Neuronal stem cell (in vitro differentiated cells): ENCODE data around the gene NXPH2.

Experiments
- DNase-seq: peaks from one replicate; pipeline ENCODE4 v3.0.0-alpha.2; 2013; ENCODE audit warnings: low spot score
- H2AFZ ChIP-seq: one replicate; pipeline ENCODE4 v1.6.1; 2013; ENCODE audit warnings: mild to moderate bottlenecking, low read length, inconsistent platforms
- H2AK5ac ChIP-seq: 2 replicates; pipeline ENCODE4 v1.6.1; 2013; ENCODE audit warnings: low read depth, mild to moderate bottlenecking, inconsistent platforms, low read length, moderate library complexity, mixed read lengths
- H2BK120ac ChIP-seq: 2 replicates; pipeline ENCODE4 v1.6.1; 2013; ENCODE audit warnings: low read depth, mild to moderate bottlenecking, inconsistent platforms, low read length, moderate library complexity, mixed read lengths
- H2BK12ac ChIP-seq: one replicate; pipeline ENCODE4 v1.6.1; 2013; ENCODE audit warnings: low read length, inconsistent platforms
- H2BK15ac ChIP-seq: 2 replicates; pipeline ENCODE4 v1.6.1; 2013; ENCODE audit warnings: mild to moderate bottlenecking, low read length, inconsistent platforms, mixed read lengths
- H2BK5ac ChIP-seq: one replicate; pipeline ENCODE4 v1.6.1; 2013; ENCODE audit warnings: inconsistent platforms, mild to moderate bottlenecking, low read length, moderate library complexity
- H3K14ac ChIP-seq: one replicate; pipeline ENCODE4 v1.6.1; 2013; ENCODE audit warnings: low read length, inconsistent platforms
- H3K18ac ChIP-seq: 2 replicates; pipeline ENCODE4 v1.6.1; 2013; ENCODE audit warnings: low read length, inconsistent platforms
- H3K23ac ChIP-seq: 2 replicates; pipeline ENCODE4 v1.6.1; 2013; ENCODE audit warnings: low read depth, mild to moderate bottlenecking, mixed read lengths, low read length, inconsistent platforms; ENCODE audit not compliant: poor library complexity
- H3K27ac ChIP-seq: replicated peaks from 3 replicates; pipeline ENCODE4 v1.5.1; 2013; ENCODE audit warnings: low read length, inconsistent platforms
- H3K27me3 ChIP-seq, 3 experiments: 2 replicates each; pipeline ENCODE4 v1.6.1; 2013; ENCODE audit warnings: low read length in 3 of 3, mild to moderate bottlenecking in 2 of 3, inconsistent platforms in 1 of 3, low read depth in 1 of 3, mixed read lengths in 1 of 3, moderate library complexity in 1 of 3; ENCODE audit not compliant: control insufficient read depth in 3 of 3, insufficient read depth in 3 of 3
- H3K36me3 ChIP-seq, 2 donors: replicated peaks in 1 of 2; 2 replicates each; pipeline ENCODE4 v1.6.1; 2013; ENCODE audit warnings: low read length in 2 of 2; ENCODE audit not compliant: control insufficient read depth in 2 of 2, insufficient read depth in 2 of 2
- H3K4ac ChIP-seq: 2 replicates; pipeline ENCODE4 v1.6.1; 2013; ENCODE audit warnings: inconsistent platforms, mild to moderate bottlenecking, low read length, moderate library complexity
- H3K4me1 ChIP-seq, 2 donors: 1 replicate in 1 of 2; 2 replicates in 1 of 2; pipeline ENCODE4 v1.6.1; 2013; ENCODE audit warnings: low read length in 2 of 2, low read depth in 1 of 2; ENCODE audit not compliant: control insufficient read depth in 2 of 2, insufficient read depth in 1 of 2
- H3K4me2 ChIP-seq: one replicate; pipeline ENCODE4 v1.6.1; 2013; ENCODE audit warnings: mild to moderate bottlenecking, low read length, inconsistent platforms; ENCODE audit not compliant: insufficient read depth, poor library complexity, severe bottlenecking
- H3K4me3 ChIP-seq, 2 donors: 2 replicates each; pipeline ENCODE4 v1.5.1; 2013; ENCODE audit warnings: low read length in 2 of 2, mild to moderate bottlenecking in 2 of 2, inconsistent platforms in 1 of 2, moderate library complexity in 1 of 2
- H3K79me1 ChIP-seq: one replicate; pipeline ENCODE4 v1.6.1; 2013; ENCODE audit warnings: low read depth, mild to moderate bottlenecking, inconsistent platforms, low read length, moderate library complexity
- H3K9ac ChIP-seq: one replicate; pipeline ENCODE4 v1.6.1; 2013; ENCODE audit warnings: mild to moderate bottlenecking, low read depth, low read length, inconsistent platforms; ENCODE audit not compliant: poor library complexity
- H3K9me3 ChIP-seq, 2 donors: replicated peaks in 1 of 2; 2 replicates each; pipeline versions ENCODE3 to v1.6.1; 2013; ENCODE audit warnings: low read length in 2 of 2, mild to moderate bottlenecking in 2 of 2, inconsistent platforms in 1 of 2, low read depth in 1 of 2, mixed read lengths in 1 of 2, moderate library complexity in 1 of 2; ENCODE audit not compliant: control insufficient read depth in 2 of 2, insufficient read depth in 1 of 2
- H4K8ac ChIP-seq: one replicate; pipeline ENCODE4 v1.6.1; 2013; ENCODE audit warnings: low read depth, mild to moderate bottlenecking, inconsistent platforms, low read length, moderate library complexity
- H4K91ac ChIP-seq: one replicate; pipeline ENCODE4 v1.6.1; 2013; ENCODE audit warnings: low read length, low read depth, mild to moderate bottlenecking, inconsistent platforms; ENCODE audit not compliant: poor library complexity
- WGBS, 2 donors: extraction: QIAGEN DNeasy Blood & Tissue Kit; methylation state at CpG; one replicate each; pipeline ENCODE4 v1.1.7; 2013; ENCODE audit warnings: missing lambda C conversion rate in 2 of 2, mixed read lengths in 1 of 2; ENCODE audit not compliant: insufficient read length in 2 of 2, insufficient replicate concordance in 1 of 2; ENCODE audit errors: extremely low coverage in 2 of 2; 5-methylcytosine and 5-hydroxymethylcytosine counted together

NXPH2 gene

GRCh38 chr2:138698428-138698827 is 81.8 kb downstream of the NXPH2 start:
- Histone ChIP-seq H3K79me1 (peaks cover 2% of the 10 kb centered on the region), H3K36me3 (no peaks in the 10 kb centered on the region), H3K4me3 (no peak overlapping the region), H3K14ac (no peak overlapping the region), H3K9me3 (no peaks in the 10 kb centered on the region), H3K9ac (no peak overlapping the region), H3K18ac (no peak overlapping the region), H4K91ac (no peak overlapping the region), H3K4me1 (peaks cover 2 to 3% of the 10 kb centered on the region in 2 donors), H3K27me3 (no peaks in the 10 kb centered on the region), H2BK12ac (no peak overlapping the region), H3K27ac (no peak overlapping the region), H2BK15ac (no peak overlapping the region), H3K23ac (no peak overlapping the region), H3K4me2 (no peak overlapping the region), H4K8ac (no peak overlapping the region), H3K4ac (no peak overlapping the region), H2BK5ac (peak overlapping the region; percentile 48), H2AFZ (no peak overlapping the region), H2AK5ac (no peak overlapping the region), H2BK120ac (no peak overlapping the region)
- WGBS, 2 donors: no CpG with 5 or more reads among the region's 6 CpGs
- DNase-seq: no peak

- H3K4me2 ChIP-seq: no peak overlapping the region
- no peaks in the 10 kb centered on the region for H3K4me1 ChIP-seq
- H3K36me3 ChIP-seq: no peaks in the 10 kb centered on the region
- no peak overlapping the region for H3K4ac ChIP-seq
- H2BK15ac ChIP-seq: no peak overlapping the region
- H3K18ac ChIP-seq: no peak overlapping the region
- no peak overlapping the region for H3K27ac ChIP-seq
- no peak overlapping the region for H4K91ac ChIP-seq
- H2BK5ac ChIP-seq: no peak overlapping the region
- H3K4me3 ChIP-seq: no peak overlapping the region
- H2BK120ac ChIP-seq: no peak overlapping the region
- no peaks in the 10 kb centered on the region for H3K79me1 ChIP-seq
- H4K8ac ChIP-seq: no peak overlapping the region
- WGBS, 2 donors: no CpG with 5 or more reads among the region's 1 CpG
- no peak overlapping the region for H3K14ac ChIP-seq
- H3K9ac ChIP-seq: no peak overlapping the region
- no peak overlapping the region for H3K23ac ChIP-seq
- H3K9me3 ChIP-seq: no peaks in the 10 kb centered on the region
- H2BK12ac ChIP-seq: no peak overlapping the region
- no peaks in the 10 kb centered on the region for H3K27me3 ChIP-seq
- no peak for DNase-seq
- H2AK5ac ChIP-seq: no peak overlapping the region
- no peak overlapping the region for H2AFZ ChIP-seq
Measured at GRCh38 chr2:138691667-138692066, 88.5 kb downstream of the NXPH2 start.

GRCh38 chr2:138689705-138690104 is 90.5 kb downstream of the NXPH2 start:
- Histone ChIP-seq H3K23ac (no peak overlapping the region), H3K18ac (no peak overlapping the region), H2BK12ac (no peak overlapping the region), H3K27ac (no peak overlapping the region), H4K91ac (no peak overlapping the region), H3K79me1 (no peaks in the 10 kb centered on the region), H2AFZ (no peak overlapping the region), H2BK5ac (no peak overlapping the region), H3K14ac (no peak overlapping the region), H3K4me2 (no peak overlapping the region), H2BK120ac (no peak overlapping the region), H3K4ac (no peak overlapping the region), H4K8ac (no peak overlapping the region), H3K9me3 (no peaks in the 10 kb centered on the region), H3K4me3 (no peak overlapping the region), H2AK5ac (no peak overlapping the region), H3K27me3 (no peaks in the 10 kb centered on the region), H2BK15ac (no peak overlapping the region), H3K9ac (no peak overlapping the region), H3K4me1 (no peaks in the 10 kb centered on the region), H3K36me3 (no peaks in the 10 kb centered on the region)
- no peak for DNase-seq
- WGBS, 2 donors: no CpG with 5 or more reads among the region's 4 CpGs

GRCh38 chr2:138682163-138682562 is 98.0 kb downstream of the NXPH2 start:
- Histone ChIP-seq H2BK5ac (no peak overlapping the region), H3K79me1 (no peaks in the 10 kb centered on the region), H4K91ac (no peak overlapping the region), H2AFZ (no peak overlapping the region), H3K9me3 (no peaks in the 10 kb centered on the region), H2BK15ac (no peak overlapping the region), H3K9ac (no peak overlapping the region), H2AK5ac (no peak overlapping the region), H3K36me3 (no peaks in the 10 kb centered on the region), H3K27ac (no peak overlapping the region), H3K4me2 (no peak overlapping the region), H4K8ac (no peak overlapping the region), H3K4me1 (peaks cover 0 to 2% of the 10 kb centered on the region in 2 donors), H3K18ac (no peak overlapping the region), H3K14ac (no peak overlapping the region), H3K27me3 (no peaks in the 10 kb centered on the region), H3K4ac (no peak overlapping the region), H3K23ac (no peak overlapping the region), H2BK12ac (no peak overlapping the region), H2BK120ac (no peak overlapping the region), H3K4me3 (no peak overlapping the region)
- no peak for DNase-seq
- WGBS, 2 donors: no CpG with 5 or more reads among the region's 2 CpGs
